Heart right ventricle (tissue), 16 donors: ENCODE results near the gene LRAT. TPM values are rescaled to one million over a fixed set of nuclear protein-coding genes. Genes with fewer than 3 reads are reported as not detected.

ENCODE experiments used
- ATAC-seq, 8 donors: fragments of 200-7000 bp; cut with Tn5 transposase; one replicate each; pipeline ENCODE4 v1.9.1; 2020; ENCODE audit warnings: mild to moderate bottlenecking in 8 of 8, moderate library complexity in 8 of 8, moderate number of reproducible peaks in 1 of 8
- DNase-seq, 2 donors: peaks; one replicate each; pipeline ENCODE4 v3.0.0-alpha.2; 2020
- H3K27ac ChIP-seq, 10 donors: fragments of 200-600 bp; sonication (generic) in 2 of 10; one replicate each; pipeline versions ENCODE4 v1.5.0 to v1.8.0; 2020 to 2022; ENCODE audit warnings: mild to moderate bottlenecking in 3 of 10
- H3K27me3 ChIP-seq, 7 donors: fragments of 200-600 bp; one replicate each; pipeline ENCODE4 v1.8.0; 2021 to 2022; ENCODE audit warnings: mild to moderate bottlenecking in 2 of 7
- H3K36me3 ChIP-seq, 9 donors: fragments of 200-600 bp; sonication (generic) in 1 of 9; one replicate each; pipeline versions ENCODE4 v1.5.0 to v1.8.0; 2020 to 2022; ENCODE audit warnings: mild to moderate bottlenecking in 2 of 9
- H3K4me1 ChIP-seq, 9 donors: fragments of 200-600 bp; sonication (generic) in 1 of 9; one replicate each; pipeline versions ENCODE4 v1.5.0 to v1.8.0; 2020 to 2022; ENCODE audit warnings: mild to moderate bottlenecking in 4 of 9
- H3K4me3 ChIP-seq, 10 donors: fragments of 200-600 bp; sonication (generic) in 2 of 10; one replicate each; pipeline versions ENCODE4 v1.5.0 to v1.8.0; 2020 to 2022; ENCODE audit warnings: mild to moderate bottlenecking in 7 of 10, moderate library complexity in 2 of 10
- H3K9me3 ChIP-seq, 11 donors: fragments of 200-600 bp in 10 of 11; sonication (generic) in 2 of 11; one replicate each; pipeline versions ENCODE4 v1.5.0 to v1.8.0; 2013 to 2022; ENCODE audit warnings: mild to moderate bottlenecking in 2 of 11, control low read depth in 1 of 11, moderate library complexity in 1 of 11
- CTCF ChIP-seq, 9 donors: fragments of 200-600 bp; sonication (generic) in 2 of 9; IDR thresholded peaks; one replicate each; pipeline versions ENCODE4 v1.5.0 to v1.8.0; 2021 to 2022; ENCODE audit warnings: antibody characterized with exemption in 9 of 9, mild to moderate bottlenecking in 5 of 9, moderate library complexity in 1 of 9
- WGBS, 2 donors: extraction: QIAGEN DNeasy Blood & Tissue Kit; methylation state at CpG; one replicate each; pipeline ENCODE4 v1.1.7; 2013; ENCODE audit warnings: inconsistent platforms in 1 of 2; 5-methylcytosine and 5-hydroxymethylcytosine counted together
- intact Hi-C, 10 donors: fragments of 100-400 bp; cut with DNase I; formaldehyde crosslinking; loops; one replicate each; pipeline versions ENCODE4 v1.11.1 to v1.14.2; 2022
- long read RNA-seq, 3 donors: library from polyadenylated mRNA; unstranded; transcript quantifications; one replicate each; pipeline ENCODE4 v2.0.0, GENCODE V29; 2020 to 2021
- polyA plus RNA-seq, 2 donors: library from polyadenylated mRNA; stranded (reverse); fragments of 200-250 nt; gene quantifications; one replicate each; pipeline ENCODE4 v1.2.3, GENCODE V29; 2013
- total RNA-seq, 10 donors: library from RNA; stranded (reverse); fragmentation: NEBNext Ultra II Directional in 3 of 10; extraction: Animal tissue kit (Norgen Biotek cat#: 25700) in 3 of 10; gene quantifications; one replicate each; pipeline versions ENCODE4 v1.2.1 to v1.2.4, GENCODE V29; 2021 to 2023
- donor health status: Arrhythmogenic right ventricular cardiomyopathy.
- donor health status: ischemic (EF 13 %, LVEDD 7.1; RV severe dilation, severe dysfunction).
- donor health status: healthy with polysubstance abuse.
- donor health status: DM: no; HTN: yes; CAD: no.
- donor health status: DM: no; HTN: no; CAD: no.
- donor health status: ischemic (EF 25% LVEDD 6.9; RV normal size, moderate dysfunction).
- donor health status: ischemic (EF 25% LVEDD 5.7; RV mildly dilated, moderate dysfunction).
- donor health status: healthy.
- donor health status: DM: yes; HTN: yes; CAD: no.
- donor health status: Ischemic cardiomyopathy.
- donor health status: ischemic (EF 35%, LVEDD 5.7; RV mildly dilated, moderate dysfunction).
- donor health status: nonischemic (EF 11% LVEDD 7.7; RV severe dilation, severe dysfunction).
- donor health status: DM: yes; HTN: yes; CAD: no.
- donor health status: PGD.
- donor health status: ischemic (EF 29% LVEDD 5.4; RV normal size, mild dysfunction).
- donor health status: nonischemic (EF 23%, LVEDD 6.1; RV moderate dilation, normal function).

Gene LRAT
- total RNA-seq, result under 1 TPM in 2 of 10 donors, not detected in 8; 0.11 to 0.15 TPM
- not detected for polyA plus RNA-seq
- long read RNA-seq, donor 1, result 0 reads
- long read RNA-seq, donor 2, result 0 reads
- long read RNA-seq, donor 3, result 0 reads

GRCh38 chr4:154743683-154744340 is at the start of gene LRAT:
TSS of gene LRAT (plus strand) at chr4:154744000. CDS start at chr4:154744327, 327 bp downstream.
- intact Hi-C loops, result no loop called here
- H3K27me3 ChIP-seq, result peaks cover 15 to 84% (median 70%) of the 10 kb centered on the region in 7 donors
- H3K27ac ChIP-seq, result no peak within 1 kb of the TSS
- H3K4me1 ChIP-seq, result peaks cover 0 to 32% (median 18%) of the 10 kb centered on the region in 9 donors
- ATAC-seq (peak in 3 of 8 donors; percentile 37 to 76 (median 74)), DNase-seq (peak in 1 of 2 donors; percentile 17)
- peak within 1 kb of the TSS; percentile 23 to 51 (median 42) for H3K4me3 ChIP-seq
- TF ChIP-seq CTCF (IDR thresholded peaks at IDR 0.05), result no peak
- 1% methylated on average over 55 of the region's 55 CpGs for WGBS, 2 donors
- no peaks in the 10 kb centered on the region for H3K36me3 ChIP-seq
- no peaks in the 10 kb centered on the region for H3K9me3 ChIP-seq

GRCh38 chr4:154707877-154708276 is 35.9 kb upstream of the LRAT start:
- Histone ChIP-seq H3K4me3 (no peak overlapping the region), H3K4me1 (no peaks in the 10 kb centered on the region), H3K9me3 (no peaks in the 10 kb centered on the region), H3K27me3 (no peaks in the 10 kb centered on the region), H3K36me3 (no peaks in the 10 kb centered on the region), H3K27ac (no peak overlapping the region)
- DNase-seq (no peak), ATAC-seq (no peak)
- intact Hi-C loops, result no loop called here
- TF ChIP-seq CTCF (IDR thresholded peaks at IDR 0.05), result no peak
- WGBS, 2 donors, result 68 to 70% methylated on average over 3 of the region's 3 CpGs

DNA sequence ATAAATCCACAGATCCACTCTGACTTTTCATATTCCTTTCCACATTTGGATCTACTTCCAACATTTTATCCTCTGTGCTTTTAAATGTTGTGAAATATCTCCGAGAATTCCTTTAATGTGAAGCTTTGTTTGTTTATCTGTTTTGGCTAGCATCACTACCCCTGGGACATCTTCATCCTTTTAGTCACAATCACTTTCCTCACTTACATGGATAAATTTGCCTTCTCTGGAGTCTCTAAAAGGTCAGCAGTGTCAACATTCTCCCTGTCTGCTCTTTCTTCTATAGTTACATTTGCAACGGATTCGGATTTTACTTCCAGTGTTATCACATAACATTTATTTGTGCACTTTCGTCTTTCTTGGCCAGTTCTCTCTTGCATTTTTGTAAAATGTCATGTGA is 34.2 kb upstream of the LRAT start:
- no peak for DNase-seq
- Histone ChIP-seq H3K27ac (no peak overlapping the region), H3K9me3 (no peaks in the 10 kb centered on the region), H3K36me3 (no peaks in the 10 kb centered on the region), H3K4me3 (no peak overlapping the region), H3K27me3 (no peaks in the 10 kb centered on the region), H3K4me1 (no peaks in the 10 kb centered on the region)
- ATAC-seq, result no peak
- TF ChIP-seq CTCF (IDR thresholded peaks at IDR 0.05), result no peak
- intact Hi-C loops, result no loop called here
- 35 to 55% methylated on average over 4 of the region's 4 CpGs for WGBS, 2 donors

DNA sequence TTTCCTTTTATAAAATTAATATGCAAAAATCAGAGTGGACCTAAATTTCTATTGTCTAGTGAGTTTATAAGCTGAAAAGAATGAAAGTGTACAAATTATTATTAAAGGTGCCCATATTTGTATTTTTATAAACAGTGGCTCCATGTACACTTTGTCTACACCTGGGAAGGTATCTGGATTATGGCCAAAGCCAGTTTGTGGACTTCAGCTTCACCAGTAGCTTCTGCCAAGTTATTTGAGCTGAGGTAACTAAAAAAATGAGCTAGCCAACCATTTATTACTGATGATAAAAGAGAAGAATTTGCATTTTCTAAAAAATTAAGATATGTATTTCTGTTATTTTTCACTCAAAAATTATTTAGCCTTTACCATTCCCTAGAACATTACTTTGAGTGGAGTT is 32.3 kb upstream of the LRAT start:
- Histone ChIP-seq H3K9me3 (no peaks in the 10 kb centered on the region), H3K27me3 (peaks cover 0 to 2% (median 0%) of the 10 kb centered on the region in 7 donors), H3K4me3 (no peak overlapping the region), H3K4me1 (no peaks in the 10 kb centered on the region), H3K36me3 (no peaks in the 10 kb centered on the region), H3K27ac (no peak overlapping the region)
- no peak for DNase-seq
- intact Hi-C loops, result no loop called here
- no peak for ATAC-seq
- no peak for TF ChIP-seq CTCF (IDR thresholded peaks at IDR 0.05)
